Measurements from ENCODE around the gene DNAJC1. TPM values are rescaled to one million over a fixed set of nuclear protein-coding genes. Genes with fewer than 3 reads are reported as not detected.

The DNAJC1 gene
- total RNA-seq: 10 to 100 TPM in 8 of 9 donors, 1 to 10 TPM in 1; 9.5 to 68.4 (median 14.1) TPM
- 10 to 100 TPM; 11.0 to 23.5 TPM for polyA plus RNA-seq
- long read RNA-seq, donor 1, transcript DNAJC1-202 (12 exons, 2,106 nt): major isoform, 10 of 20 reads
- long read RNA-seq, donor 1, partial matches to known transcripts: 7 of 20 reads
- long read RNA-seq, donor 1, other reads (novel, unspliced or antisense): 3 of 20 reads
- long read RNA-seq, donor 2, transcript DNAJC1-202 (12 exons, 2,106 nt): major isoform, 12 of 24 reads
- long read RNA-seq, donor 2, partial matches to known transcripts: 10 of 24 reads
- long read RNA-seq, donor 2, other reads (novel, unspliced or antisense): 2 of 24 reads
- long read RNA-seq, donor 3, transcript DNAJC1-202 (12 exons, 2,106 nt): major isoform, 14 of 20 reads
- long read RNA-seq, donor 3, partial matches to known transcripts: 3 of 20 reads
- long read RNA-seq, donor 3, other reads (novel, unspliced or antisense): 3 of 20 reads

- peak; percentile 100 for ATAC-seq
- Histone ChIP-seq H3K9me3 (no peaks in the 10 kb centered on the region), H3K4me1 (peaks cover 0 to 26% (median 14%) of the 10 kb centered on the region in 12 donors), H3K4me3 (peak within 1 kb of the TSS; percentile 69 to 96 (median 78)), H3K27ac (peak within 1 kb of the TSS; percentile 78 to 99 (median 96)), H3K36me3 (no peaks in the 10 kb centered on the region), H3K27me3 (no peaks in the 10 kb centered on the region)
- peak; percentile 97 to 99 (median 98) for DNase-seq
- TF ChIP-seq POLR2A (IDR thresholded peaks at IDR 0.05) (peak in 1 of 2 donors; percentile 95), CTCF (IDR thresholded peaks at IDR 0.05) (peak in 4 of 12 donors; percentile 4 to 29 (median 16))
- 0% methylated on average over 12 to 83 of the region's 83 CpGs for WGBS, 4 donors
- intact Hi-C loops (cut with DNase I): loop anchor here (1.0 to 10.0 kb wide), 22 partner anchors 19 to 1064 kb away; partner anchors contain the start of genes COMMD3 (in 6 of the 10), BMI1 (in 3 of the 10), MLLT10 (in 1 of the 10) and SPAG6 (in 1 of the 10)
Observed at GRCh38 chr10:22003177-22003963, at the start of gene DNAJC1. Gene DNAJC1, minus strand, starts transcription at chr10:22003730. Its CDS starts 296 bp downstream, at chr10:22003434.

- no peak overlapping the region for H3K27ac ChIP-seq
- no peaks in the 10 kb centered on the region for H3K36me3 ChIP-seq
- ATAC-seq (peak in 1 of 4 donors; percentile 16), DNase-seq (no peak)
- intact Hi-C loops (cut with DNase I): no loop called here
- no peak overlapping the region for H3K4me3 ChIP-seq
- WGBS, 4 donors: 86 to 95% (median 90%) methylated on average over 5 of the region's 5 CpGs
- H3K9me3 ChIP-seq: no peaks in the 10 kb centered on the region
- no peaks in the 10 kb centered on the region for H3K4me1 ChIP-seq
- H3K27me3 ChIP-seq: no peaks in the 10 kb centered on the region
- TF ChIP-seq CTCF (IDR thresholded peaks at IDR 0.05): no peak
- TF ChIP-seq POLR2A (IDR thresholded peaks at IDR 0.05): no peak
Observed at GRCh38 chr10:22053048-22053447, 49.5 kb upstream of the DNAJC1 start.

- no peaks in the 10 kb centered on the region for H3K27me3 ChIP-seq
- peaks cover 0 to 3% (median 0%) of the 10 kb centered on the region in 12 donors for H3K9me3 ChIP-seq
- TF ChIP-seq POLR2A (IDR thresholded peaks at IDR 0.05): no peak
- TF ChIP-seq CTCF (IDR thresholded peaks at IDR 0.05): no peak
- no peaks in the 10 kb centered on the region for H3K4me1 ChIP-seq
- ATAC-seq (no peak), DNase-seq (no peak)
- intact Hi-C loops (cut with DNase I): no loop called here
- H3K4me3 ChIP-seq: no peak overlapping the region
- H3K36me3 ChIP-seq: no peaks in the 10 kb centered on the region
- no peak overlapping the region for H3K27ac ChIP-seq
- 83 to 95% (median 89%) methylated on average over 3 of the region's 3 CpGs for WGBS, 4 donors
Observed at GRCh38 chr10:22049635-22050034, 46.1 kb upstream of the DNAJC1 start.

GRCh38 chr10:22047812-22048211, 44.3 kb upstream of the DNAJC1 start:
- Histone ChIP-seq H3K4me1 (peaks cover 0 to 3% (median 0%) of the 10 kb centered on the region in 12 donors), H3K9me3 (peaks cover 0 to 3% (median 0%) of the 10 kb centered on the region in 12 donors), H3K36me3 (no peaks in the 10 kb centered on the region), H3K27me3 (no peaks in the 10 kb centered on the region), H3K4me3 (no peak overlapping the region), H3K27ac (no peak overlapping the region)
- 65 to 87% (median 75%) methylated on average over 1 of the region's 1 CpG for WGBS, 4 donors
- no peak for TF ChIP-seq CTCF (IDR thresholded peaks at IDR 0.05)
- no peak for TF ChIP-seq POLR2A (IDR thresholded peaks at IDR 0.05)
- ATAC-seq (no peak), DNase-seq (no peak)
- intact Hi-C loops (cut with DNase I): no loop called here
